ENCODE results near the gene ADAMTSL1. TPM values are rescaled to one million over a fixed set of nuclear protein-coding genes. Genes with fewer than 3 reads are reported as not detected.

ADAMTSL1 gene
- total and polyA plus RNA-seq, 2 of the 8 experiments (the other 6 are each of a cell fraction or from before 2014, with no cell fraction given), result 0.84 to 1.1 TPM

DNA sequence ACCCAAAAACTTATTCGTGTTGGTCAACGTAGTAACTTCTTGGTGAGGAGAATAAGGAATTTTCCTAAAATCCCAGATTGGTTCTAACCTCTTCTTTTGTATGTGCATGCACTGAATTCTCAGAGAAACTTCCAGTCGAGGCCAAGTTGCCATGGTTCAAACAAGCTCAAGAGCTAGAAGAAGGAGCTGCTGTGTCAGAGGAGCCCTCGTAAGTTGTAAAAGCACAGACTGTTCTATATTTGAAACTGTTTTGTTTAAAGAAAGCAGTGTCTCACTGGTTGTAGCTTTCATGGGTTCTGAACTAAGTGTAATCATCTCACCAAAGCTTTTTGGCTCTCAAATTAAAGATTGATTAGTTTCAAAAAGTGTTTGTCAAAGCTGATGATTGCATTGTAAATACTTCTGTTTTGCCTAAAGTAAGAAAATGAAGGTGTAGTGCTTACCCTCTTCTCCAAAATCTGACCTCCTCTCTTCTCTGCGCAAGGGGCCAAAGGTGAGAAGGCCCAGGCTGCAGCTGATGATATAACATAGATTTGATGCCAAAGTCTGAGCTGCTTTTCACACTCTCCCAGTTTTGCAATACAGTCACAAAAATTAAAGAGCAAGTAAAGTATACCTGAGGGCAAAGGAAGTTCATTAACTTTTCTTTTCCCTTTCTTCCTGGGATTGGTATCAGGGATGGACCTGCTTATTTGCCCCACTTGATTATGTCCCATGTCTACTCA lies 210.8 kb downstream of the ADAMTSL1 start (continued):
- no peak for TF ChIP-seq SIRT6 (IDR thresholded peaks at IDR 0.05; ENCODE audit: low read length)
- no peak for TF ChIP-seq EZH2 (IDR thresholded peaks at IDR 0.05; ENCODE audit: low read depth, low read length, severe bottlenecking)
- TF ChIP-seq, protein P1, sequence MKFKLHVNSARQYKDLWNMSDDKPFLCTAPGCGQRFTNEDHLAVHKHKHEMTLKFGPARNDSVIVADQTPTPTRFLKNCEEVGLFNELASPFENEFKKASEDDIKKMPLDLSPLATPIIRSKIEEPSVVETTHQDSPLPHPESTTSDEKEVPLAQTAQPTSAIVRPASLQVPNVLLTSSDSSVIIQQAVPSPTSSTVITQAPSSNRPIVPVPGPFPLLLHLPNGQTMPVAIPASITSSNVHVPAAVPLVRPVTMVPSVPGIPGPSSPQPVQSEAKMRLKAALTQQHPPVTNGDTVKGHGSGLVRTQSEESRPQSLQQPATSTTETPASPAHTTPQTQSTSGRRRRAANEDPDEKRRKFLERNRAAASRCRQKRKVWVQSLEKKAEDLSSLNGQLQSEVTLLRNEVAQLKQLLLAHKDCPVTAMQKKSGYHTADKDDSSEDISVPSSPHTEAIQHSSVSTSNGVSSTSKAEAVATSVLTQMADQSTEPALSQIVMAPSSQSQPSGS (IDR thresholded peaks at IDR 0.05; ENCODE audit: low read length), result no peak
- TF ChIP-seq BCL11A (IDR thresholded peaks at IDR 0.05; ENCODE audit: low read depth in 2 of 2, low read length in 2 of 2), result no peak
- TF ChIP-seq, protein P2, sequence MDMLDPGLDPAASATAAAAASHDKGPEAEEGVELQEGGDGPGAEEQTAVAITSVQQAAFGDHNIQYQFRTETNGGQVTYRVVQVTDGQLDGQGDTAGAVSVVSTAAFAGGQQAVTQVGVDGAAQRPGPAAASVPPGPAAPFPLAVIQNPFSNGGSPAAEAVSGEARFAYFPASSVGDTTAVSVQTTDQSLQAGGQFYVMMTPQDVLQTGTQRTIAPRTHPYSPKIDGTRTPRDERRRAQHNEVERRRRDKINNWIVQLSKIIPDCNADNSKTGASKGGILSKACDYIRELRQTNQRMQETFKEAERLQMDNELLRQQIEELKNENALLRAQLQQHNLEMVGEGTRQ (IDR thresholded peaks at IDR 0.05; ENCODE audit: low read length), result no peak

Data from H1 (cell line).